ENCODE measurements around the gene SFTPA2. TPM values are rescaled to one million over a fixed set of nuclear protein-coding genes. Genes with fewer than 3 reads are reported as not detected.
"Not testable (repeated sequence)": the region's sequence is repeated elsewhere in the genome, so short reads cannot be mapped to it uniquely, and the experiment has no call there.

SFTPA2 gene
- total RNA-seq, 6 experiments from 2014 or later = 0.12 to 0.95 (median 0.42) TPM; not detected in 3

- peak; percentile 57 to 78 (median 69) for ATAC-seq
- WGBS (ENCODE audit: insufficient coverage, low coverage, low lambda C conversion rate, missing lambda C conversion rate) = 100% methylated on average over 2 of the region's 3 CpGs
Observed at GRCh38 chr10:79509306-79509933, 50.8 kb downstream of the SFTPA2 start.

GRCh38 chr10:79508245-79508644 is 52.0 kb downstream of the SFTPA2 start:
- H3K4me1 ChIP-seq; ATAC-seq; H3K36me3 ChIP-seq; H3K4me3 ChIP-seq; H3K9me3 ChIP-seq; DNase-seq; intact Hi-C loops (cut with DNase I); H3K27me3 ChIP-seq; H3K27ac ChIP-seq: not testable (repeated sequence)
- WGBS (ENCODE audit: insufficient coverage, low coverage, low lambda C conversion rate, missing lambda C conversion rate) = 65% methylated on average over 3 of the region's 4 CpGs

More at GRCh38 chr10:79509306-79509933, 50.8 kb downstream of the SFTPA2 start:
- H3K27me3 ChIP-seq; H3K27ac ChIP-seq; H3K36me3 ChIP-seq; H3K9me3 ChIP-seq; intact Hi-C loops (cut with DNase I); DNase-seq; H3K4me1 ChIP-seq; H3K4me3 ChIP-seq: not testable (repeated sequence)

- DNase-seq (no peak), ATAC-seq (no peak)
- Histone ChIP-seq H3K4me1 (no peaks in the 10 kb centered on the region), H3K36me3 (no peaks in the 10 kb centered on the region), H3K9me3 (no peaks in the 10 kb centered on the region), H3K27me3 (no peaks in the 10 kb centered on the region), H3K4me3 (no peak overlapping the region), H3K27ac (no peak overlapping the region)
- 54% methylated on average over 7 of the region's 9 CpGs for WGBS (ENCODE audit: insufficient coverage, low coverage, low lambda C conversion rate, missing lambda C conversion rate)
- intact Hi-C loops (cut with DNase I) = no loop called here
- TF ChIP-seq, protein P1, sequence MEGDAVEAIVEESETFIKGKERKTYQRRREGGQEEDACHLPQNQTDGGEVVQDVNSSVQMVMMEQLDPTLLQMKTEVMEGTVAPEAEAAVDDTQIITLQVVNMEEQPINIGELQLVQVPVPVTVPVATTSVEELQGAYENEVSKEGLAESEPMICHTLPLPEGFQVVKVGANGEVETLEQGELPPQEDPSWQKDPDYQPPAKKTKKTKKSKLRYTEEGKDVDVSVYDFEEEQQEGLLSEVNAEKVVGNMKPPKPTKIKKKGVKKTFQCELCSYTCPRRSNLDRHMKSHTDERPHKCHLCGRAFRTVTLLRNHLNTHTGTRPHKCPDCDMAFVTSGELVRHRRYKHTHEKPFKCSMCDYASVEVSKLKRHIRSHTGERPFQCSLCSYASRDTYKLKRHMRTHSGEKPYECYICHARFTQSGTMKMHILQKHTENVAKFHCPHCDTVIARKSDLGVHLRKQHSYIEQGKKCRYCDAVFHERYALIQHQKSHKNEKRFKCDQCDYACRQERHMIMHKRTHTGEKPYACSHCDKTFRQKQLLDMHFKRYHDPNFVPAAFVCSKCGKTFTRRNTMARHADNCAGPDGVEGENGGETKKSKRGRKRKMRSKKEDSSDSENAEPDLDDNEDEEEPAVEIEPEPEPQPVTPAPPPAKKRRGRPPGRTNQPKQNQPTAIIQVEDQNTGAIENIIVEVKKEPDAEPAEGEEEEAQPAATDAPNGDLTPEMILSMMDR (IDR thresholded peaks at IDR 0.05) = no peak
- no peak for TF ChIP-seq POLR2A (IDR thresholded peaks at IDR 0.05)
Observed at GRCh38 chr10:79507440-79508167, 52.6 kb downstream of the SFTPA2 start.

Small RNA genes lying within 50 kb of the gene (small RNA-seq; reads per million reads assigned to genes)
- gene BX248123.2 (0 reads per million in 2 experiments), gene RPS12P18 (0 reads per million in 2 experiments)

Other genes with a start within 250 kb of the SFTPA2 start
- gene PPIF, start 212.9 kb downstream of the SFTPA2 start, total RNA-seq = 100 to 1,000 TPM in 1 of 6 experiments, 10 to 100 TPM in 5; 53.7 to 106 (median 90.1) TPM
- gene ZCCHC24, start 114.8 kb downstream of the SFTPA2 start, total RNA-seq = 10 to 100 TPM; 19.8 to 33.6 (median 22.7) TPM
- under 1 TPM in 5 of 6 experiments, not detected in 1; 0.31 to 0.54 (median 0.44) TPM for gene EIF5AL1, start 47.9 kb downstream of the SFTPA2 start, total RNA-seq
- under 1 TPM in 3 of 6 experiments, not detected in 3; 0.12 to 0.40 (median 0.35) TPM for gene SFTPA1, start 50.5 kb upstream of the SFTPA2 start, total RNA-seq
- gene NUTM2B, start 142.8 kb upstream of the SFTPA2 start, total RNA-seq = under 1 TPM; 0.16 to 0.51 (median 0.31) TPM